Measurements from ENCODE around the gene ALDOB.

Gene ALDOB

DNA sequence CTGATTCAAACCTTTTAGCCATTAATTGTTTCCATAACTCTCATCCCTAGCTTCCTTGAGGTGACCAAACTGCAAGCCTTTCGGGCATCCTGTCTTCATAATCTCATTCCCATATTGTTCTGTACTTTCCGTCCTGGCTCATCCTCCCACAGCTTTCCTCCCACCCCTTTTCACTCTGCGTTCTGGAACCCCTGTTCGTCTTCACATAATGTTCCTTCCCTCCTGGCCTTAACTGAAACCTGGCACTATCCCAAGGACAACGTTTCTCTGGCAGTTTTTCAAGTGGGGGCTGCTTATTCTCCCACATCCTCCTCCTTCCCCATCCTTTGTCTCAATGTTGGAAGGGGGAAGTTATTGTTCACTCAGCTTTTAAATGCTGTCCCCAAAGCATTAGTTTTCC, 35.5 kb downstream of the ALDOB start:
- TF ChIP-seq, protein P1, sequence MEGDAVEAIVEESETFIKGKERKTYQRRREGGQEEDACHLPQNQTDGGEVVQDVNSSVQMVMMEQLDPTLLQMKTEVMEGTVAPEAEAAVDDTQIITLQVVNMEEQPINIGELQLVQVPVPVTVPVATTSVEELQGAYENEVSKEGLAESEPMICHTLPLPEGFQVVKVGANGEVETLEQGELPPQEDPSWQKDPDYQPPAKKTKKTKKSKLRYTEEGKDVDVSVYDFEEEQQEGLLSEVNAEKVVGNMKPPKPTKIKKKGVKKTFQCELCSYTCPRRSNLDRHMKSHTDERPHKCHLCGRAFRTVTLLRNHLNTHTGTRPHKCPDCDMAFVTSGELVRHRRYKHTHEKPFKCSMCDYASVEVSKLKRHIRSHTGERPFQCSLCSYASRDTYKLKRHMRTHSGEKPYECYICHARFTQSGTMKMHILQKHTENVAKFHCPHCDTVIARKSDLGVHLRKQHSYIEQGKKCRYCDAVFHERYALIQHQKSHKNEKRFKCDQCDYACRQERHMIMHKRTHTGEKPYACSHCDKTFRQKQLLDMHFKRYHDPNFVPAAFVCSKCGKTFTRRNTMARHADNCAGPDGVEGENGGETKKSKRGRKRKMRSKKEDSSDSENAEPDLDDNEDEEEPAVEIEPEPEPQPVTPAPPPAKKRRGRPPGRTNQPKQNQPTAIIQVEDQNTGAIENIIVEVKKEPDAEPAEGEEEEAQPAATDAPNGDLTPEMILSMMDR (IDR thresholded peaks at IDR 0.05; ENCODE audit: low read depth, low read length, poor library complexity, severe bottlenecking): no peak
- no peak for TF ChIP-seq EZH2phosphoT487 (IDR thresholded peaks at IDR 0.05; ENCODE audit: borderline replicate concordance, low read length)
- Histone ChIP-seq H3K36me3 (ENCODE audit: control insufficient read depth, low read length) (peaks cover 87% of the 10 kb centered on the region), H3K4me1 (ENCODE audit: control insufficient read depth, low read length) (peaks cover 26% of the 10 kb centered on the region), H3K4me3 (ENCODE audit: low read length) (peak overlapping the region; percentile 86), H3K4me2 (ENCODE audit: low read length) (peak overlapping the region; percentile 69), H3K27ac (ENCODE audit: low read depth, low read length) (no peak overlapping the region), H3K9me2 (replicated peaks; ENCODE audit: control insufficient read depth, low read length) (no peaks in the 10 kb centered on the region), H3K79me2 (ENCODE audit: control insufficient read depth, low read length) (peaks cover 63% of the 10 kb centered on the region), H3K9me3 (ENCODE audit: control insufficient read depth, insufficient read depth, low read length) (peaks cover 12% of the 10 kb centered on the region; the same call in 1 of the 2 replicates), H3F3A (ENCODE audit: control insufficient read depth, insufficient read depth) (no peaks in the 10 kb centered on the region), H3K27me3 (ENCODE audit: control insufficient read depth, low read length) (no peaks in the 10 kb centered on the region), H4K20me1 (ENCODE audit: control insufficient read depth, insufficient read depth, low read depth, low read length) (no peaks in the 10 kb centered on the region)

DNA sequence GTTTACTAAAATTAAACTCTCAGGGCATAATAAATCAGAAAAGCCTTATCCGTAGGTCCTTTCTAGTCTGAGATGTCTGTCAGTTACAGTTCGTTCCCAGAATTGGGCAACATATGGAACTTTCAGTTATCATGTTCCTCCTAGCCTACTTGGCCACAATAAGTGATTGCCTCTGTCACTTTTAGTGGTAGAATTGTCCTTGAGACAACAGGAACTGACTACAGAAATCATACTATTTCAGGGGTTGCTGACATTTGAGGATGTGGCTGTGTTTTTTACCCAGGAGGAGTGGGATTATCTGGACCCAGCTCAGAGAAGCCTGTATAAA, 36.0 kb downstream of the ALDOB start:
- Histone ChIP-seq H3K36me3 (ENCODE audit: control insufficient read depth, low read length) (peaks cover 87% of the 10 kb centered on the region), H4K20me1 (ENCODE audit: control insufficient read depth, insufficient read depth, low read depth, low read length) (no peaks in the 10 kb centered on the region), H3K4me3 (ENCODE audit: low read length) (peak overlapping the region; percentile 86), H3K4me1 (ENCODE audit: control insufficient read depth, low read length) (peaks cover 26% of the 10 kb centered on the region), H3K9me2 (replicated peaks; ENCODE audit: control insufficient read depth, low read length) (no peaks in the 10 kb centered on the region), H3K27ac (ENCODE audit: low read depth, low read length) (no peak overlapping the region), H3K27me3 (ENCODE audit: control insufficient read depth, low read length) (no peaks in the 10 kb centered on the region), H3K4me2 (ENCODE audit: low read length) (peak overlapping the region; percentile 69), H3F3A (ENCODE audit: control insufficient read depth, insufficient read depth) (no peaks in the 10 kb centered on the region), H3K79me2 (ENCODE audit: control insufficient read depth, low read length) (peaks cover 68% of the 10 kb centered on the region), H3K9me3 (ENCODE audit: control insufficient read depth, insufficient read depth, low read length) (peaks cover 12% of the 10 kb centered on the region; the same call in 1 of the 2 replicates)
- TF ChIP-seq, protein P1 (IDR thresholded peaks at IDR 0.05; ENCODE audit: low read depth, low read length, poor library complexity, severe bottlenecking): no peak
- TF ChIP-seq EZH2phosphoT487 (IDR thresholded peaks at IDR 0.05; ENCODE audit: borderline replicate concordance, low read length): no peak

DNA sequence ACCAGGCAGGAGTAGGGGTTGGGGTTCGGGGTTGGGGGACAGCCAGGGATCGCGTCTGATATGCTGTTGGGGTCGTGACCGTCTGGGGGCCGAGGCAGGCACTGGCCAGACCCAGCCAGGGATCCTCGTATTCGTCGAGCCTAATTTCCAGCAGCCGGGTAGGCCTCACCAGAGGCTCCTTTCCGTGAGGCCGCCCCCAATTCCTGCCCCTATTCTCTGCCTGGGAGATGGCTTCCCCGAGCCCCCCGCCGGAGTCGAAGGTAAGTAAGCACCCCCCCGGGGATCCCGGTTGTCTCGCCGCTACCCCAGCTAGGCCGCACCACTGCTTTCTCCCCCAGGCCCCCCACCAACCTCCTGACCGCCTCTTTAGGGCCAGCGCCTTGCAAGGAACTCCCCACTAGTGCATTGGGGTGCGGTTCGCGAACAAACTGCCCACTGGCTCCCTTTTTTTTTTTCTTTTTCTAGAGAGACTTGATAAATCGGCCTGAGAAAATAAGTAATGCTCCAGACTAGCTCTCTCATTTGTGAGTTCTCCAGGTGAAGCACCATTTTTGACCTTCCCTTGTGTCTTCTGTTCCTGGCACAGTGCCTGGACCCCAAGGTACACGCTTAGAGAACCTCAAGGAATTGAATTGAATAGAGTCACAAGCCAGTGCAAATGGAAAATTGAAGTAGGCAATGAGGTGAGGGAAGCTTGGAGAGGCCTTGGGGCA, 36.5 kb downstream of the ALDOB start:
- Histone ChIP-seq H3K27me3 (ENCODE audit: control insufficient read depth, low read length) (no peaks in the 10 kb centered on the region), H3F3A (ENCODE audit: control insufficient read depth, insufficient read depth) (no peaks in the 10 kb centered on the region), H3K9me2 (replicated peaks; ENCODE audit: control insufficient read depth, low read length) (no peaks in the 10 kb centered on the region), H3K9me3 (ENCODE audit: control insufficient read depth, insufficient read depth, low read length) (peaks cover 15% of the 10 kb centered on the region; the same call in 1 of the 2 replicates), H3K79me2 (ENCODE audit: control insufficient read depth, low read length) (peaks cover 73% of the 10 kb centered on the region), H4K20me1 (ENCODE audit: control insufficient read depth, insufficient read depth, low read depth, low read length) (no peaks in the 10 kb centered on the region), H3K4me2 (ENCODE audit: low read length) (peak overlapping the region; percentile 69), H3K4me1 (ENCODE audit: control insufficient read depth, low read length) (peaks cover 26% of the 10 kb centered on the region), H3K27ac (ENCODE audit: low read depth, low read length) (peak overlapping the region; percentile 24), H3K4me3 (ENCODE audit: low read length) (peak overlapping the region; percentile 86), H3K36me3 (ENCODE audit: control insufficient read depth, low read length) (peaks cover 87% of the 10 kb centered on the region)
- no peak for TF ChIP-seq EZH2phosphoT487 (IDR thresholded peaks at IDR 0.05; ENCODE audit: borderline replicate concordance, low read length)
- TF ChIP-seq, protein P1 (IDR thresholded peaks at IDR 0.05; ENCODE audit: low read depth, low read length, poor library complexity, severe bottlenecking): no peak
